Activated effector memory CD4-positive, alpha-beta T cell treated with Interleukin-2 at 50 U/mL for 16 hours (primary cell): ENCODE results near the gene DMD.
"Not testable (repeated sequence)": the region's sequence is repeated elsewhere in the genome, so short reads cannot be mapped to it uniquely, and the experiment has no call there.

Experiments
- DNase-seq: peaks from one replicate; pipeline ENCODE4 v3.0.0-alpha.2; 2020

DMD gene

DNA sequence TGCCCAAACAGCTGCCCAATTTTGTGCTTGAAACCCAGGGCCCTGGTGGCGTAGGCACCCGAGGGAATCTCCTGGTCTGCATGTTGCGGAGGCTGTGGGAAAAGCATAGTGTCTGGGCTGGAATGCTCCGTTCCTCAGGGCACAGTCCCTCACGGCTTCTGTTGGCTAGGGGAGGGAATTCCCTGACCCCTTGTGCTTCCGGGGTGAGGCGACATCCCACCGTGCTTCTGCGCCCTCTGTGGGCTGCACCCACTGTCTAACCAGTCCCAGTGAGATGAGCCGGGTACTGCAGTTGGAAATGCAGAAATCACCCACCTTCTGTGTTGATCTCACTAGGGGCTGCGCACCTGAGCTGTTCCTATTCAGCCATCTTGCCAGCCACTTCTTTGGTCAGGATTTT, 1740.1 kb downstream of the DMD start:
- no peak for DNase-seq

- DNase-seq, result not testable (repeated sequence)
Observed at GRCh38 chrX:31470753-31471152, 1740.6 kb downstream of the DMD start.

GRCh38 chrX:31464306-31464915, 1746.9 kb downstream of the DMD start:
- DNase-seq, result no peak

- DNase-seq, result no peak
Observed at GRCh38 chrX:31461266-31461665, 1750.1 kb downstream of the DMD start.

- no peak for DNase-seq
Observed at GRCh38 chrX:31459361-31459760, 1752.0 kb downstream of the DMD start.

DNA sequence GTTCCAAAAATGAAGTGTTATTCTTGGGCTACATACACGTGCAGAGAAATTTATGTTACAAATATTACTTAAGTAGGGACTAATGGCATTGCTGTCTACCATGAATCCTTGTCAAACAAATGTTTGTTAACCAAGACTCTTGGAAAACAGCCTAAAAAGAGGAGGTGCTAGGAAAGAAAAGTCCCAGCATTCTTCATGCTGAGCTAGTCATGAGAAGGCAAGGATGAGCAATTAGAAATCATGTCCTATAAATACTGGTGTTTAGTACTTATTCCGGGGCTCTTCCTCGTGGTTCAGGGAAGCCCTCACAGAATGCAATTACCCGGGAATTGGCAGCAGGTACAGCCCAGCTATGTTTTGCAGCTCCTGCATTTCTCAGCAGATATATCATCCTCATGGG, 1761.4 kb downstream of the DMD start:
- DNase-seq, result no peak

DNA sequence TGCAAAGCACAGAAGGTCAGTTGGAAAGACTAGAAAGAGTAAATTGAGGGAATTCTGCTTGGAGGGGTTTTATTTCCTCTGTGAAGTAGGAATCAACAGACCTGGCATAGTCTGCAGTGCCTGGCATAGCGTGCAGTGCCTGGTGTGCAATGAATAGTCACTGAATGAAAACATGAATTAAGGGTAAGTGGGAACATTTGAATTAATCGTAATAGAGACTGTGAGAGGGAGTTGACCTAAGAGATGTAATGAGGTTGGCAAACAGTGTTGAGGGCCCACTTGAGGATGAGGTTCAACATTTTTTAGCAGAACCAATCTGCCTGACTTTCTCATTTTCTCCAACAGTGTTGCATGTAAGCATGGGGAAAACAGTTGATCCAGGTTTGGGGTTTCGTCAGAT, 1762.3 kb downstream of the DMD start:
- no peak for DNase-seq

DNA sequence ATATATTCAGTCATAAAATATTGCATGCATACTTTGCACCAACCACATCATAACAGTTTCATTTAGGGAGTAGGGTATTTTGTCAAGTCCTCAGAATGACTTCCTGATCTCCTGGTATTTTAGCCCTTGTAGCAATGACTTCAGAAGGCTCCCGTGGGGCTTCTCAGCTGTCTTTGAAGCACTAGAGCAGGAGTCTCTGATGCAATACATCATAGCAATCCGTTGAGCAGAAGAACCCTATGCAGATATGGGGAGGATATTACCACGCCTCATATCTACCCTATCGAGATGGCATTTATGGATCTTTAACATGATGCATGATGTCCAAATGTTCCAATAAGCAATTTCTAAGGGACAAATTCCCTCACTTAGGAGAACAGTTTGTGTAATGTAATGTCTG, 1765.8 kb downstream of the DMD start:
- no peak for DNase-seq

- no peak for DNase-seq
Observed at GRCh38 chrX:31443654-31444053, 1767.7 kb downstream of the DMD start.

- no peak for DNase-seq
Observed at GRCh38 chrX:31440546-31440945, 1770.8 kb downstream of the DMD start.

DNA sequence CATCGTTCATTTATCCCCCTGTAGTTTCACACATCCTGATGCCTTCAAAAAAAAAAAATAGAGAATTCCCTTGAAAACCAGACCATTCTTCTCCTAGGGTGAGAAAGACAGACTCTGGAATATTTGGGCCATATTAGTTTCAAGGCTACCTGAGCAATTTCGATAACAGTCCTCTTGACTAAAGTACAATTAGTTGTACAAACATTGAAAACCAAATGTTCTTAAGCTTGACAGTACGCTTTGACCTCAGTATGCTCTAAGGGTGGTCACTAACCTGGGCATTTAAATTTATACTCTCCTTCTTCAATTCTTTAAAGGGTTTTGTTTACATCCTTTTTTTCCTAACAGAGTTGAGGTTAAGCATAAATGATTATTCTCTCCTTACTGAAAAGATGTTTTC, 1774.9 kb downstream of the DMD start:
- DNase-seq, result no peak

DNA sequence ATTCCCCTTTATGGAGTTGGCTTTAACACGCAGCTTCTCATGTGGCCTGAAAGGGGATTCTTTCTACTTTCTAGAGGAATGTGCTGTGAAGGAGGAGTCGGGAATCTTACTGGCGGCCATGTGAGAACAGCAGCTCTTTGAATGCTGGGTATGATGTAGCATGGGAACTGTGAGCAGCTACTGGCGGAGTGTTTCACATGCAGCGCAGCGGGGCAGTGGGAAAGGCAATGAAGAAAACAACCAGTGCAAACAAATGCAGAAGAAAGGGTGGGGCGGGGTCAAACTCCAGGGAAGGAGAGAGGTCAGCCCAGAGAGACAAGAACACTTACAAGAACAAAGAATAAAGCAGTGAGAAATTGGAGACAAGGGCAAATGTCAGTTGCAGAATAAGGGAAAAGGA, 1775.8 kb downstream of the DMD start:
- DNase-seq, result no peak

DNA sequence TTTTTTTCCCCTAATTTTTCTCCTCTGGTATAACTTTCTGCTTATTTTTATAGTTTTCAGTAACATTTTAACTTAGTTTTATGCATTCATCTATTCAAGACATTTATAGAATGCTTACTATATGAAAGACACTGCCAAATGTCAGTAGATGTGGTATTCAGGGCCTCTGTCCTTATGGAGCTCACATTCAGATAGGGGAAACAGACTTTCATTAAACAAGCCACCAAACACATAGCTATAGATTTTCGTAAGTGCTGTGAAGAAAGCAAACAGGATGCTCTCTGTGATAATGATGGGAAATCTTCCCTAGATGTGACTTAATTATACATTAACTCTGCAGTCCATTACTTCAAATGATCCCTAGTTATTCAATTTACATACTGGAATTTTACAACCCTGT, 1777.5 kb downstream of the DMD start:
- no peak for DNase-seq

- no peak for DNase-seq
Observed at GRCh38 chrX:31429915-31430314, 1781.4 kb downstream of the DMD start.

GRCh38 chrX:31423609-31424189, 1787.7 kb downstream of the DMD start:
- no peak for DNase-seq

DNA sequence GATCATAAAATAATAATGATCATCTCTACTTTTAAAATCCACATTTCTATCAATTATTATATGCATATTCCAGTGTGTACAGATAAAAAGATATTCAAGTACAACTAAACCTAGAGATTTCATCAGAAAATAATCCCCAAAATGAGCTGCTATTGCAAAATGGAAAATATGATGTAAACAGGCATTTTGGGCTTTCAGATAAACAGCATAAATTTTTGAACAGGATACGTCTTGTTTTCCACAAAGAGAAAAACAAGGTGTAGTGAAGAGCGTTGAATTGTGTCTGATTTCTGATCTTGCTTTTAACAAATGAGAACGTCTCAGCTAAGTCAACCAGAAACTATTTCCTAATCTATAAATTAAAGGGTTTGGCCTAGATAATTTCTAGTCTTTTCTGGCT, 1789.9 kb downstream of the DMD start:
- DNase-seq, result no peak

GRCh38 chrX:31420711-31421151, 1790.6 kb downstream of the DMD start:
- no peak for DNase-seq

DNA sequence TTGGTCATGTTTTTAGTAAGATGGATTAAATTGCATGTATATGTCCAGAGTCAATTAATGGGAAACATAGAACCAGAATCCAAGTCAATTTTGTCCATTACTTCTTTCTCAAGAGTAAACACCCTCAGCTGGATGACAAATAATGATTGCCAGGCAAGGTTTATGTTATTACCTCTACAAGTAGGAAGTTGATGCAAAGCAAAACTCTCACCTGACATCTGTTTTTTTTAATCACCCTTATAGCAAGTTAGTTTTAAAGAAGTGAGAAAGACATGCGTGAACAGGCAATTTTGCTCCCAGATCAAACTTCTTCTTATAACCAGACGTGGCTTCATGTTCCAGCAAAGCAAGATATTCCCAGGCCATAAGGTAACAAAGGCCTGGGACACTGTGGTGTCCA, 1791.0 kb downstream of the DMD start:
- DNase-seq, result no peak

- no peak for DNase-seq
Observed at GRCh38 chrX:31397119-31397518, 1814.2 kb downstream of the DMD start.

DNA sequence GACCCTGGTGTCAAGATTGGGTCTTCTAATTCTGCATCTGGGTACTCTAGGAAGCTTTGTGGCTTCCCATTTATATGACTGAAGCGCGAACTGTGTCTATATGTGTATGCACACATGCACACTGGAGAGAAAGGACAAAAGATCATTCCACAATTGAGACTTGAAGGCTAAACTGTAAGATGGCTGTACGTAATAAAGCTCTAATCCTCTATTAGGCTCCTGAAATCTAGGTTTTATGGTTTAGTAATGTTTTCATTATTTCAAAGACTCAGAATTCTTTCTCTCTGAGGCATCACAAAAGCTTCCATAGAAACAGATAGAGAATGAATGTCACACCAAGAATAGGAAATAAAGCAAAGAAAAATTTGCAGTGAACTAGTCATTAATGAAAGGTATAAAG, 1818.8 kb downstream of the DMD start:
- no peak for DNase-seq

GRCh38 chrX:31388946-31389345, 1822.4 kb downstream of the DMD start:
- DNase-seq, result no peak

GRCh38 chrX:31384471-31384870, 1826.9 kb downstream of the DMD start:
- DNase-seq, result no peak

DNA sequence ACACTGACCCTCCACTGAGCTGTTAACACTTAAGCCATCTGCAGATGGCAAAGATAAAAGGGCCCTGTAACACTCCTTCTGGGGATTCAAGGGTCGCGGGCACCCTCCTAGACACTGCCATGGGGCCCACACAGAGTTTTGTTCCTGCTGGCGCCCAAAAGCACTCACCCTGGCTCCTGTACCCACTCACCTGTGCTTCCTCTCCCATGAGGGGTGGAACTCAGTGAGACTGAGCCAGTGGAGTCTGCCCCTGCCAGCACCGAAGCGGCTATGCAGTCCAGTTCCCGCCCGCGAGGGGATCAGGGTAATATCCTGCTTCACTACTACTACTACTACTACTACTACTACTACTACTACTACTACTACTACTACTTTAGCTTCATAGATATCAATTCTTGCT, 1827.4 kb downstream of the DMD start:
- no peak for DNase-seq

DNA sequence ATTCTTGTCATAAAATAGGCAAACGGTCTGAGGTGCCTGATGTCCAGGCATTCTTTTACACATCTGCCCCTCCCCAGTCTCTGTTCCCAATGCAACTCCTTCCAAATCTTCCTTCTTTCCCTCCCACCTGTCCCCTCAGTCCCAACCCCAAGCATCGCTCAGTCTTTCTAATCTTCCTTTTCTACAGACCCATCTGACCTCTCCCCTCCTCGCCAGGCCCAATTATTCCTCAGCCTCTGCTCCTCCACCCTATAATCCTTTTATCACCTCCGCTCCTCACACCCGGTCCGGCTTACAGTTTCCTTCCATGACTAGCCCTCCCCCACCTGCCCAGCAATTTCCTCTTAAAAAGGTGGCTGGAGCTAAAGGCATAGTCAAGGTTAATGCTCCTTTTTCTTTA, 1832.4 kb downstream of the DMD start:
- not testable (repeated sequence) for DNase-seq

- DNase-seq, result not testable (repeated sequence)
Observed at GRCh38 chrX:31377821-31378220, 1833.5 kb downstream of the DMD start.
